Endothelial cell of umbilical vein (primary cell): Measurements from ENCODE around the gene WASF3. TPM values are rescaled to one million over a fixed set of nuclear protein-coding genes. Genes with fewer than 3 reads are reported as not detected.
A peak's percentile ranks its signal among the peaks of the same experiment; 100 is the strongest.

Experiments used
- BruUV-seq: library from RNA; stranded (reverse); fragments of 400-500 nt; replicated peaks from 2 replicates; lab custom pipeline; 2021; lab: Mats Ljungman, UMichigan
- CTCF ChIA-PET: fragments of 300-600, 350-600 bp; sonication (Branson Sonifier 250); formaldehyde crosslinking; loops from one replicate; lab custom pipeline; 2021; ENCODE audit warnings: antibody characterized with exemption, inconsistent platforms; lab: Charles Lee
- POLR2A ChIA-PET: fragments of 300-600, 350-600 bp; sonication (Branson Sonifier 250); formaldehyde crosslinking; loops from one replicate; lab custom pipeline; 2021; ENCODE audit warnings: antibody characterized with exemption, inconsistent platforms; lab: Charles Lee
- DNase-seq: peaks from one replicate; pipeline ENCODE4 v3.0.0-alpha.2; 2011; ENCODE audit warnings: low read depth, low spot score
- FAIRE-seq: peaks from 2 replicates; lab custom pipeline; 2011; peaks lifted over from hg19 to GRCh38; lab: Jason Lieb, UNC
- H2AFZ ChIP-seq: 2 replicates; pipeline ENCODE4 v1.6.0; 2012; ENCODE audit warnings: low read depth, low read length, control low read depth, inconsistent platforms
- H3K27ac ChIP-seq: 2 replicates; pipeline ENCODE4 v1.5.1; 2011; ENCODE audit warnings: low read depth, mild to moderate bottlenecking, control low read depth, low read length, moderate library complexity; ENCODE audit not compliant: insufficient read depth
- H3K27me3 ChIP-seq, 2 experiments: 2 replicates each; pipeline versions ENCODE4 v1.6.0 to v1.6.1; 2011; ENCODE audit warnings: low read length in 2 of 2, mixed read lengths in 1 of 2; ENCODE audit not compliant: control insufficient read depth in 2 of 2, insufficient read depth in 2 of 2
- H3K36me3 ChIP-seq, 2 experiments: 2 replicates in 1 of 2; 3 replicates in 1 of 2; pipeline ENCODE4 v1.5.1; 2011; ENCODE audit warnings: low read length in 2 of 2, mild to moderate bottlenecking in 1 of 2, moderate library complexity in 1 of 2; ENCODE audit not compliant: control insufficient read depth in 2 of 2, insufficient read depth in 2 of 2; ENCODE audit errors: extremely low read depth in 1 of 2
- H3K4me1 ChIP-seq: 3 replicates; pipeline ENCODE4 v1.5.1; 2011; ENCODE audit warnings: mild to moderate bottlenecking, low read length; ENCODE audit not compliant: control insufficient read depth, insufficient read depth; ENCODE audit errors: extremely low read depth
- H3K4me2 ChIP-seq: 2 replicates; pipeline ENCODE4 v1.6.1; 2011; ENCODE audit warnings: low read length, control low read depth, mixed read lengths; ENCODE audit not compliant: insufficient read depth
- H3K4me3 ChIP-seq, 3 experiments: fragments of 200-600 bp in 1 of 3; sonication (generic), shearing (Covaris generic) in 1 of 3; replicated peaks in 1 of 3; 2 replicates each; pipeline ENCODE4 v1.5.1; 2011 to 2016; ENCODE audit warnings: control low read depth in 3 of 3, low read length in 3 of 3, mild to moderate bottlenecking in 2 of 3, inconsistent platforms in 1 of 3, low read depth in 1 of 3, moderate library complexity in 1 of 3; ENCODE audit not compliant: insufficient read depth in 1 of 3
- H3K79me2 ChIP-seq: 2 replicates; pipeline ENCODE4 v1.6.0; 2012; ENCODE audit warnings: low read length, inconsistent platforms; ENCODE audit not compliant: control insufficient read depth, insufficient read depth
- H3K9ac ChIP-seq: replicated peaks from 2 replicates; pipeline ENCODE3; 2011; ENCODE audit warnings: low read length, control low read depth; ENCODE audit not compliant: insufficient read depth; ENCODE audit errors: extremely low read depth
- H3K9me1 ChIP-seq: replicated peaks from 3 replicates; pipeline ENCODE4 v1.6.0; 2011; ENCODE audit warnings: mild to moderate bottlenecking, low read length; ENCODE audit not compliant: control insufficient read depth, insufficient read depth; ENCODE audit errors: extremely low read depth
- H3K9me3 ChIP-seq: replicated peaks from 2 replicates; pipeline ENCODE4 v1.5.1; 2012; ENCODE audit warnings: low read length, inconsistent platforms; ENCODE audit not compliant: control insufficient read depth, insufficient read depth
- H4K20me1 ChIP-seq: replicated peaks from 2 replicates; pipeline ENCODE3; 2011; ENCODE audit warnings: mild to moderate bottlenecking, low read length; ENCODE audit not compliant: control insufficient read depth, insufficient read depth; ENCODE audit errors: extremely low read depth
- FOS ChIP-seq: IDR thresholded peaks from 2 replicates; pipeline ENCODE4 v1.6.1; 2011; ENCODE audit warnings: mild to moderate bottlenecking, low read length, moderate library complexity, borderline replicate concordance; ENCODE audit not compliant: insufficient read depth
- JUN ChIP-seq: IDR thresholded peaks from 2 replicates; pipeline ENCODE4 v1.6.1; 2011; ENCODE audit warnings: borderline replicate concordance, low read depth; ENCODE audit not compliant: insufficient read length, insufficient read depth
- dilution Hi-C: fragments of 300-500 bp; cut with MboI; formaldehyde crosslinking; loops from one replicate; pipeline ENCODE4 v1.15.0; 2019; ENCODE audit warnings: low sequenced_read_pairs; ENCODE audit not compliant: extremely low pct_ligation_motif_present
- intact Hi-C: fragments of 100-400 bp; cut with micrococcal nuclease; formaldehyde crosslinking; loops from one replicate; pipeline ENCODE4 v1.10.0; 2022
- polyA plus RNA-seq, 4 experiments: library from polyadenylated mRNA; depleted of rRNA in 3 of 4; stranded (reverse) in 3 of 4; unstranded in 1 of 4; fragments of >200 nt; gene quantifications; 2 replicates each; pipeline versions ENCODE4 v1.2.1 to v1.2.3, GENCODE V29; 2011 to 2012; ENCODE audit warnings: missing spikeins in 1 of 4
- total RNA-seq: library from RNA; stranded (reverse); gene quantifications from 2 replicates; pipeline ENCODE4 v1.2.3, GENCODE V29; 2021
- TF ChIP-seq, protein P1 (sequence below): IDR thresholded peaks from 2 replicates; pipeline ENCODE4 v1.6.1; 2011; ENCODE audit not compliant: insufficient read depth, insufficient read length
- TF ChIP-seq, protein P2 (sequence below), 2 donors: IDR thresholded peaks; 1 replicate in 1 of 2; 2 replicates in 1 of 2; pipeline ENCODE4 v1.5.1; 2011; ENCODE audit warnings: low read length in 2 of 2, mild to moderate bottlenecking in 2 of 2, moderate library complexity in 2 of 2, control low read depth in 1 of 2, inconsistent platforms in 1 of 2, low read depth in 1 of 2; ENCODE audit not compliant: insufficient read depth in 1 of 2; ENCODE audit errors: extremely low read depth in 1 of 2

Gene WASF3
- total and polyA plus RNA-seq, 2 donors (not counting 3 experiments of a cell fraction or from before 2014, with no cell fraction given) = 18.5 to 32.4 TPM

DNA sequence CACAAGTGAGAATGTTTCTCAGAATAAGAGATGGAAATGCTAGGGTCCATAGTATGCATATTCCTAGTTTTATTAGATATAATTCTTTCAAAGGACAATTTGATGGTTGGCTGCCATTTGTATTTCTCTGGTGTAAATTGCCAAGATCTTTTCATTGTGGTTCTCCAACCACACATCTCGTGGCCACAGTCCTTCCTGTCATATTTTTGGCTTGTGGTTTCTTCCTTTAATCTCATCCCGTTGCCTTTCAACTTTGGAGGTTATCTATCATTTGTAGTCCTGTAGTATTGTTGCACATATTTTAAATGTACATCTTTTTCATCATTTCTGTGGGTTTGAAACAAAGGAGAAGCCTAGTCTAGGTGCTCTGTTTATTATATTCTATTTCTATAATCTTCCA, 61.2 kb downstream of the WASF3 start:
- no peaks in the 10 kb centered on the region for H3K9me3 ChIP-seq
- H3K36me3 ChIP-seq = peaks cover 2 to 11% of the 10 kb centered on the region in 2 experiments
- H3K79me2 ChIP-seq = peaks cover 12% of the 10 kb centered on the region
- no peaks in the 10 kb centered on the region for H3K4me1 ChIP-seq
- FAIRE-seq = no peak
- H3K4me2 ChIP-seq = no peak overlapping the region
- no peaks in the 10 kb centered on the region for H3K27me3 ChIP-seq
- dilution Hi-C loops (no loop called here), intact Hi-C loops (no loop called here)
- H3K27ac ChIP-seq = no peak overlapping the region
- H3K9me1 ChIP-seq = no peaks in the 10 kb centered on the region
- no peak overlapping the region for H2AFZ ChIP-seq
- TF ChIP-seq, protein P1, sequence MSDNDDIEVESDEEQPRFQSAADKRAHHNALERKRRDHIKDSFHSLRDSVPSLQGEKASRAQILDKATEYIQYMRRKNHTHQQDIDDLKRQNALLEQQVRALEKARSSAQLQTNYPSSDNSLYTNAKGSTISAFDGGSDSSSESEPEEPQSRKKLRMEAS = no peak
- no peak for TF ChIP-seq JUN
- ChIA-PET POLR2A (no interaction called here), CTCF (no interaction called here)
- no peak overlapping the region for H3K9ac ChIP-seq
- no peak overlapping the region for H3K4me3 ChIP-seq
- no TSS peak for BruUV-seq
- DNase-seq = no peak
- H4K20me1 ChIP-seq = peaks cover 2% of the 10 kb centered on the region

DNA sequence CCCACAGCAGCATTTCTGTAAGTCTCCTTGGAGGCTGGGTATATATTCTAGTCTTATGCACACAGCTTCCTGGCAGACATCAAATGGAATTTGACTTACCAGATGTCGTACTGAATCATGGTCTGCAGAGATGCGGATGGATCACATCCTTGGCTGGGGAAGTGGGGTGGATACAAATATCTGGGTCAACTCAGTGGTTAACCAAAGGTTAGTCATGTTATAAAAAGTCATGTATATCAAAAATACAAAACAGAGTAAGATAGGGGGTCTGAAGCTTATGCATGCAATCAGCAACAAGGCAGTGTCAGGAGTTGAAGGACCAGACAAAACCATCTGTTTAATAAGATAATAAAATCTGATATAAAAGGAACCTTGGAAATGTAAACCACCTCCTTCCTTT, 61.9 kb downstream of the WASF3 start:
- dilution Hi-C loops (no loop called here), intact Hi-C loops (no loop called here)
- POLR2A ChIA-PET = no interaction called here
- Histone ChIP-seq H3K27me3 (no peaks in the 10 kb centered on the region), H3K9me3 (peaks cover 2% of the 10 kb centered on the region), H3K4me1 (no peaks in the 10 kb centered on the region), H3K9me1 (no peaks in the 10 kb centered on the region), H3K79me2 (peaks cover 12% of the 10 kb centered on the region), H3K9ac (no peak overlapping the region), H3K36me3 (peaks cover 2 to 12% of the 10 kb centered on the region in 2 experiments), H4K20me1 (peaks cover under 1% of the 10 kb centered on the region), H3K27ac (no peak overlapping the region), H3K4me3 (no peak overlapping the region), H3K4me2 (no peak overlapping the region), H2AFZ (no peak overlapping the region)
- FAIRE-seq (no peak), DNase-seq (no peak)
- no TSS peak for BruUV-seq
- CTCF ChIA-PET = interaction anchor here (1.5 to 1.6 kb wide), 2 partner anchors 10 to 18 kb away, joined by 3 to 8 read pairs; no protein-coding TSS in a partner anchor
- peak; percentile 40 for TF ChIP-seq FOS
- TF ChIP-seq, protein P2, sequence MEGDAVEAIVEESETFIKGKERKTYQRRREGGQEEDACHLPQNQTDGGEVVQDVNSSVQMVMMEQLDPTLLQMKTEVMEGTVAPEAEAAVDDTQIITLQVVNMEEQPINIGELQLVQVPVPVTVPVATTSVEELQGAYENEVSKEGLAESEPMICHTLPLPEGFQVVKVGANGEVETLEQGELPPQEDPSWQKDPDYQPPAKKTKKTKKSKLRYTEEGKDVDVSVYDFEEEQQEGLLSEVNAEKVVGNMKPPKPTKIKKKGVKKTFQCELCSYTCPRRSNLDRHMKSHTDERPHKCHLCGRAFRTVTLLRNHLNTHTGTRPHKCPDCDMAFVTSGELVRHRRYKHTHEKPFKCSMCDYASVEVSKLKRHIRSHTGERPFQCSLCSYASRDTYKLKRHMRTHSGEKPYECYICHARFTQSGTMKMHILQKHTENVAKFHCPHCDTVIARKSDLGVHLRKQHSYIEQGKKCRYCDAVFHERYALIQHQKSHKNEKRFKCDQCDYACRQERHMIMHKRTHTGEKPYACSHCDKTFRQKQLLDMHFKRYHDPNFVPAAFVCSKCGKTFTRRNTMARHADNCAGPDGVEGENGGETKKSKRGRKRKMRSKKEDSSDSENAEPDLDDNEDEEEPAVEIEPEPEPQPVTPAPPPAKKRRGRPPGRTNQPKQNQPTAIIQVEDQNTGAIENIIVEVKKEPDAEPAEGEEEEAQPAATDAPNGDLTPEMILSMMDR (IDR thresholded peaks at IDR 0.05; ENCODE audit: extremely low read depth in 1 of 2, insufficient read depth in 1 of 2, low read depth in 1 of 2, low read length in 2 of 2) = no peak
